Lung (tissue), 12 donors: Measurements from ENCODE around the gene TAF4. TPM values are rescaled to one million over a fixed set of nuclear protein-coding genes. Genes with fewer than 3 reads are reported as not detected.

Experiments used
- ATAC-seq: fragments of 200-7000 bp; cut with Tn5 transposase; one replicate; pipeline ENCODE4 v1.9.1; 2020; ENCODE audit warnings: moderate number of reproducible peaks; ENCODE audit not compliant: insufficient read depth, low FRiP score
- DNase-seq, 3 donors: peaks; one replicate each; pipeline ENCODE4 v3.0.0-alpha.2; 2013 to 2017
- H3K27ac ChIP-seq, 2 donors: one replicate each; pipeline ENCODE4 v1.5.1; 2013; ENCODE audit warnings: mild to moderate bottlenecking in 2 of 2, moderate library complexity in 2 of 2, control low read depth in 1 of 2, inconsistent platforms in 1 of 2, low read depth in 1 of 2, low read length in 1 of 2
- H3K27me3 ChIP-seq, 3 donors: one replicate each; pipeline ENCODE4 v1.5.1; 2013; ENCODE audit warnings: low read length in 2 of 3; ENCODE audit not compliant: control insufficient read depth in 3 of 3, insufficient read depth in 3 of 3
- H3K36me3 ChIP-seq, 4 donors: one replicate each; pipeline ENCODE4 v1.5.1; 2013; ENCODE audit warnings: low read length in 4 of 4, mild to moderate bottlenecking in 1 of 4, moderate library complexity in 1 of 4; ENCODE audit not compliant: control insufficient read depth in 4 of 4, insufficient read depth in 4 of 4
- H3K4me1 ChIP-seq, 5 donors: one replicate each; pipeline ENCODE4 v1.5.1; 2013; ENCODE audit warnings: low read length in 5 of 5, mild to moderate bottlenecking in 2 of 5, moderate library complexity in 1 of 5; ENCODE audit not compliant: control insufficient read depth in 5 of 5, insufficient read depth in 5 of 5
- H3K4me3 ChIP-seq: one replicate; pipeline ENCODE4 v1.5.1; 2013; ENCODE audit warnings: mild to moderate bottlenecking, control low read depth, moderate library complexity
- H3K9ac ChIP-seq, 2 donors: one replicate each; pipeline ENCODE4 v1.5.1; 2013; ENCODE audit warnings: low read length in 2 of 2, control low read depth in 1 of 2; ENCODE audit not compliant: insufficient read depth in 1 of 2
- H3K9me3 ChIP-seq, 4 donors: one replicate each; pipeline ENCODE4 v1.5.1; 2013; ENCODE audit warnings: low read length in 3 of 4, mild to moderate bottlenecking in 1 of 4, moderate library complexity in 1 of 4; ENCODE audit not compliant: control insufficient read depth in 4 of 4, insufficient read depth in 3 of 4
- WGBS, 2 donors: extraction: QIAGEN DNeasy Blood & Tissue Kit; methylation state at CpG; one replicate each; pipeline ENCODE4 v1.1.7; 2013; 5-methylcytosine and 5-hydroxymethylcytosine counted together
- polyA plus RNA-seq, 2 donors: library from polyadenylated mRNA; stranded (reverse); fragments of 200-250 nt; gene quantifications; one replicate each; pipeline ENCODE4 v1.2.1, GENCODE V29; 2013
- total RNA-seq, 2 donors: library from RNA; depleted of rRNA in 1 of 2; stranded (reverse); fragments of >200 nt in 1 of 2; gene quantifications; one replicate each; pipeline ENCODE4 v1.2.1, GENCODE V29; 2014 to 2021
- TF ChIP-seq, protein P1 (sequence below): IDR thresholded peaks from 2 replicates; pipeline ENCODE4 v1.5.1; 2012; ENCODE audit warnings: mild to moderate bottlenecking; ENCODE audit errors: control extremely low read depth, extremely low read depth
- donor health status: control.
- donor health status: control.
- donor health status: Bipolar disorder and iron deficiency.
- donor health status: healthy.
- donor health status: DM: yes; HTN: yes; CAD: no.

Gene TAF4
- total and polyA plus RNA-seq, 4 donors, result 5.4 to 20.3 (median 10.9) TPM

DNA sequence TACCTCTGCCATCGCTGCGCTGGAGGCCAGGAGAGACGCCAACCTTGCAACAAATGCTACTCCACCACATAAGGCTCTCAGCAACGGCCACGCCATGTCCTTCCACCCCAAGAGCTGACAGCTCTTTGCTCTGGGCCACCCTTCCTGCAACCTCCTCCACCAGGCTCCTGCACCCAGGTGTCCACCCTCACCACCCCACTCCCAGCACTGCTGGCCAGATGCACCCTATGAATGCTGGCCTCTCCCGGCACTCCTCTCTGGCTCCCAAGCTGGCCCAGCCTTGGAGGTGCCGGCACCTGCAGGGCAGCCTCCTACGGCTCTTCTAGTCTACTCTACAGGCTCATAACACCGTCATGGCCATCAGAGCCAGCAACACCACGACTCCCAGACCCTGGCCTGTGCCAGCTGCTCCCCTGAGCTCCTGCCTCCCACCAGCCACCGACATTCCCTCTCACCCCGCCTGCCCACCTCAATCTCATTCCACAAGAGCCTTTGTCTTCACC lies 11.2 kb downstream of the TAF4 start:
- TF ChIP-seq, protein P1, sequence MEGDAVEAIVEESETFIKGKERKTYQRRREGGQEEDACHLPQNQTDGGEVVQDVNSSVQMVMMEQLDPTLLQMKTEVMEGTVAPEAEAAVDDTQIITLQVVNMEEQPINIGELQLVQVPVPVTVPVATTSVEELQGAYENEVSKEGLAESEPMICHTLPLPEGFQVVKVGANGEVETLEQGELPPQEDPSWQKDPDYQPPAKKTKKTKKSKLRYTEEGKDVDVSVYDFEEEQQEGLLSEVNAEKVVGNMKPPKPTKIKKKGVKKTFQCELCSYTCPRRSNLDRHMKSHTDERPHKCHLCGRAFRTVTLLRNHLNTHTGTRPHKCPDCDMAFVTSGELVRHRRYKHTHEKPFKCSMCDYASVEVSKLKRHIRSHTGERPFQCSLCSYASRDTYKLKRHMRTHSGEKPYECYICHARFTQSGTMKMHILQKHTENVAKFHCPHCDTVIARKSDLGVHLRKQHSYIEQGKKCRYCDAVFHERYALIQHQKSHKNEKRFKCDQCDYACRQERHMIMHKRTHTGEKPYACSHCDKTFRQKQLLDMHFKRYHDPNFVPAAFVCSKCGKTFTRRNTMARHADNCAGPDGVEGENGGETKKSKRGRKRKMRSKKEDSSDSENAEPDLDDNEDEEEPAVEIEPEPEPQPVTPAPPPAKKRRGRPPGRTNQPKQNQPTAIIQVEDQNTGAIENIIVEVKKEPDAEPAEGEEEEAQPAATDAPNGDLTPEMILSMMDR, result no peak
- Histone ChIP-seq H3K36me3 (peaks cover 0 to 10% (median 2%) of the 10 kb centered on the region in 4 donors), H3K9ac (no peak overlapping the region), H3K27ac (no peak overlapping the region), H3K4me3 (no peak overlapping the region), H3K27me3 (no peaks in the 10 kb centered on the region), H3K9me3 (no peaks in the 10 kb centered on the region), H3K4me1 (peaks cover 0 to 3% (median 0%) of the 10 kb centered on the region in 5 donors)
- no peak for ATAC-seq
- DNase-seq, result no peak
- WGBS, 2 donors, result 96% methylated on average over 12 of the region's 12 CpGs

- DNase-seq, result no peak
- H3K27me3 ChIP-seq, result no peaks in the 10 kb centered on the region
- no peak overlapping the region for H3K4me3 ChIP-seq
- TF ChIP-seq, protein P1, result no peak
- no peak overlapping the region for H3K9ac ChIP-seq
- no peaks in the 10 kb centered on the region for H3K9me3 ChIP-seq
- H3K36me3 ChIP-seq, result peaks cover 0 to 10% (median 2%) of the 10 kb centered on the region in 4 donors
- H3K4me1 ChIP-seq, result peaks cover 0 to 3% (median 0%) of the 10 kb centered on the region in 5 donors
- WGBS, 2 donors, result 95 to 96% methylated on average over 22 of the region's 22 CpGs
- no peak for ATAC-seq
- H3K27ac ChIP-seq, result no peak overlapping the region
These were observed 12.1 kb downstream of the TAF4 start for GRCh38 chr20:62053465-62054196.

DNA sequence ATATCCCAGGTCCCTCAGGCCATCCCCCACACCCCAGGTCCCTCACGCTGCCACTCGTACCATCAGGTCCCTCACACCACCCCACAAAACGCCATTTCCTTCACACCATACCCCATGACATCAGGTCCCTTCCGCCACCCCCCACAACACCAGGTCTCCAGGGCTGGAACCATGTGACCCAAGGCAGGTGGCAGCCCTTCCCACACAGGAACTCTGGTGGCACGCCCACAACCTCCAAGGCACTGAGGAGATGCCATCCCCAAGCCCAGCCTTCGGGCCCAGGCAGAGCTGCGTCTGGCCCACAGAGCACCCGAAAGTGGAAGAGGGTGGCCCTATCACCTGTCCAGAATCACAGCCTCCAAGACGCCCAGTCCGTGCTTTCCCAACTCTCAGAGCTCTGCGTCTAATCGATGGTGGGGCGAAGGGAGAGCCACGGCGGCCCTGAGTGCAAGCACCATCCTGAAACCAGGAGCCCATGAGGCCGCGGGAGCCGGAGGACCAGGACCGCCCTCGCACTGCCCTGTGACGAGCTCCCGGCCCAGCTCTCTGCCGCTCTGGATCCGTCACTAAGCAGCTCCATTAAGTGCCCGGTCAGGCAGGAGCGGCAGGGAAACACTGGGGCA lies 12.7 kb downstream of the TAF4 start:
- no peak overlapping the region for H3K27ac ChIP-seq
- H3K4me3 ChIP-seq, result no peak overlapping the region
- DNase-seq (no peak), ATAC-seq (no peak)
- H3K9me3 ChIP-seq, result no peaks in the 10 kb centered on the region
- TF ChIP-seq, protein P1, result no peak
- H3K9ac ChIP-seq, result no peak overlapping the region
- peaks cover 0 to 5% (median 0%) of the 10 kb centered on the region in 5 donors for H3K4me1 ChIP-seq
- H3K36me3 ChIP-seq, result peaks cover 0 to 10% (median 2%) of the 10 kb centered on the region in 4 donors
- no peaks in the 10 kb centered on the region for H3K27me3 ChIP-seq
- 91 to 95% methylated on average over 25 to 26 of the region's 26 CpGs for WGBS, 2 donors
